SHP77 treated with DMSO at 0.1 percent for 48 hours (cell line): ENCODE data around the gene ORMDL2.

Experiments used
- DNase-seq: peaks from one replicate; lab custom pipeline; 2025; lab: John Stamatoyannopoulos, UW

Gene ORMDL2

GRCh38 chr12:55817345-55818139, at the start of gene ORMDL2, which contains the start of gene SARNP:
Gene ORMDL2, plus strand, starts transcription at chr12:55818041. Its CDS starts 959 bp downstream, at chr12:55819000.
Gene SARNP, minus strand, starts transcription at chr12:55817724. Its CDS starts 23 bp downstream, at chr12:55817701.
- peak; percentile 99 for DNase-seq

- no peak for DNase-seq
These were observed 46.1 kb upstream of the ORMDL2 start for GRCh38 chr12:55771736-55772135.

- DNase-seq, result no peak
These were observed 40.0 kb upstream of the ORMDL2 start for GRCh38 chr12:55777856-55778255.

GRCh38 chr12:55780685-55781084, 37.2 kb upstream of the ORMDL2 start:
- DNase-seq, result no peak

GRCh38 chr12:55788546-55788945, 29.3 kb upstream of the ORMDL2 start:
- no peak for DNase-seq

- DNase-seq, result no peak
These were observed 28.7 kb upstream of the ORMDL2 start for GRCh38 chr12:55789171-55789570.

- no peak for DNase-seq
These were observed 27.9 kb upstream of the ORMDL2 start for GRCh38 chr12:55789893-55790292.

GRCh38 chr12:55795950-55796349, 21.9 kb upstream of the ORMDL2 start:
- DNase-seq, result no peak

- DNase-seq, result no peak
These were observed 20.8 kb upstream of the ORMDL2 start for GRCh38 chr12:55797068-55797467.

GRCh38 chr12:55797550-55797949, 20.3 kb upstream of the ORMDL2 start:
- no peak for DNase-seq

- DNase-seq, result no peak
These were observed 10.9 kb upstream of the ORMDL2 start for GRCh38 chr12:55806982-55807381.

GRCh38 chr12:55809274-55809673, 8.6 kb upstream of the ORMDL2 start:
- no peak for DNase-seq

GRCh38 chr12:55812088-55812487, 5.8 kb upstream of the ORMDL2 start:
- no peak for DNase-seq

- DNase-seq, result no peak
These were observed 3.6 kb upstream of the ORMDL2 start for GRCh38 chr12:55814257-55814656.

- DNase-seq, result no peak
These were observed 2.4 kb upstream of the ORMDL2 start for GRCh38 chr12:55815473-55815872.

GRCh38 chr12:55816881-55817344, 928 bp upstream of the ORMDL2 start:
- no peak for DNase-seq

GRCh38 chr12:55818140-55818728, 393 bp downstream of the ORMDL2 start:
- DNase-seq, result no peak

- no peak for DNase-seq
These were observed 1.0 kb downstream of the ORMDL2 start for GRCh38 chr12:55818886-55819285.

- no peak for DNase-seq
These were observed 2.8 kb downstream of the ORMDL2 start for GRCh38 chr12:55820679-55821078.

- no peak for DNase-seq
These were observed 4.4 kb downstream of the ORMDL2 start for GRCh38 chr12:55822228-55822627.

GRCh38 chr12:55823419-55823818, 5.6 kb downstream of the ORMDL2 start:
- DNase-seq, result no peak

- no peak for DNase-seq
These were observed 6.9 kb downstream of the ORMDL2 start for GRCh38 chr12:55824726-55825125.

GRCh38 chr12:55827806-55828205, 10.0 kb downstream of the ORMDL2 start:
- DNase-seq, result no peak
